Measurements from ENCODE around the gene SMTN.

The SMTN gene

GRCh38 chr22:31080848-31081649 lies at the start of gene SMTN:
Gene SMTN (plus strand): TSS chr22:31081318. CDS start chr22:31083259, 1,941 bp downstream.
- H3K27ac Mint-ChIP-seq: peak within 1 kb of the TSS; percentile 72
- no peaks in the 10 kb centered on the region for H3K9me3 Mint-ChIP-seq
- H3K4me1 Mint-ChIP-seq: peaks cover 54% of the 10 kb centered on the region
- H3K27me3 Mint-ChIP-seq: no peaks in the 10 kb centered on the region
- peak; percentile 83 for ATAC-seq
- peak within 1 kb of the TSS; percentile 88 for H3K4me3 Mint-ChIP-seq
- H3K36me3 Mint-ChIP-seq: no peaks in the 10 kb centered on the region

- no peaks in the 10 kb centered on the region for H3K36me3 Mint-ChIP-seq
- peaks cover 11% of the 10 kb centered on the region for H3K27me3 Mint-ChIP-seq
- no peaks in the 10 kb centered on the region for H3K9me3 Mint-ChIP-seq
- no peak overlapping the region for H3K27ac Mint-ChIP-seq
- H3K4me1 Mint-ChIP-seq: no peaks in the 10 kb centered on the region
- no peak overlapping the region for H3K4me3 Mint-ChIP-seq
- ATAC-seq: no peak
Measured at GRCh38 chr22:31036671-31037550, 44.2 kb upstream of the SMTN start.

- Mint-ChIP-seq H3K4me1 (no peaks in the 10 kb centered on the region), H3K4me3 (no peak overlapping the region), H3K27me3 (peaks cover 11% of the 10 kb centered on the region), H3K36me3 (no peaks in the 10 kb centered on the region), H3K27ac (no peak overlapping the region), H3K9me3 (no peaks in the 10 kb centered on the region)
- ATAC-seq: no peak
Measured at GRCh38 chr22:31038686-31039085, 42.4 kb upstream of the SMTN start.

GRCh38 chr22:31039393-31039792 lies 41.7 kb upstream of the SMTN start:
- Mint-ChIP-seq H3K4me1 (no peaks in the 10 kb centered on the region), H3K27ac (no peak overlapping the region), H3K9me3 (no peaks in the 10 kb centered on the region), H3K36me3 (no peaks in the 10 kb centered on the region), H3K4me3 (no peak overlapping the region), H3K27me3 (peaks cover 11% of the 10 kb centered on the region)
- ATAC-seq: no peak

GRCh38 chr22:31040542-31041398 lies 40.3 kb upstream of the SMTN start:
- H3K27me3 Mint-ChIP-seq: peaks cover 19% of the 10 kb centered on the region
- no peak overlapping the region for H3K27ac Mint-ChIP-seq
- ATAC-seq: no peak
- H3K4me3 Mint-ChIP-seq: no peak overlapping the region
- H3K4me1 Mint-ChIP-seq: no peaks in the 10 kb centered on the region
- H3K36me3 Mint-ChIP-seq: no peaks in the 10 kb centered on the region
- H3K9me3 Mint-ChIP-seq: no peaks in the 10 kb centered on the region

GRCh38 chr22:31044262-31044861 lies 36.8 kb upstream of the SMTN start:
- Mint-ChIP-seq H3K36me3 (no peaks in the 10 kb centered on the region), H3K9me3 (no peaks in the 10 kb centered on the region), H3K4me3 (no peak overlapping the region), H3K27me3 (peaks cover 13% of the 10 kb centered on the region), H3K27ac (no peak overlapping the region), H3K4me1 (no peaks in the 10 kb centered on the region)
- no peak for ATAC-seq

- ATAC-seq: no peak
- H3K4me3 Mint-ChIP-seq: no peak overlapping the region
- no peak overlapping the region for H3K27ac Mint-ChIP-seq
- H3K27me3 Mint-ChIP-seq: peaks cover 21% of the 10 kb centered on the region
- H3K4me1 Mint-ChIP-seq: no peaks in the 10 kb centered on the region
- H3K36me3 Mint-ChIP-seq: no peaks in the 10 kb centered on the region
- H3K9me3 Mint-ChIP-seq: no peaks in the 10 kb centered on the region
Measured at GRCh38 chr22:31045900-31046538, 35.1 kb upstream of the SMTN start.

- Mint-ChIP-seq H3K36me3 (no peaks in the 10 kb centered on the region), H3K9me3 (no peaks in the 10 kb centered on the region), H3K27me3 (peaks cover 21% of the 10 kb centered on the region), H3K4me1 (no peaks in the 10 kb centered on the region), H3K27ac (no peak overlapping the region), H3K4me3 (no peak overlapping the region)
- no peak for ATAC-seq
Measured at GRCh38 chr22:31046539-31047226, 34.4 kb upstream of the SMTN start.

- H3K4me1 Mint-ChIP-seq: no peaks in the 10 kb centered on the region
- H3K36me3 Mint-ChIP-seq: no peaks in the 10 kb centered on the region
- no peak overlapping the region for H3K4me3 Mint-ChIP-seq
- no peak overlapping the region for H3K27ac Mint-ChIP-seq
- no peak for ATAC-seq
- peaks cover 21% of the 10 kb centered on the region for H3K27me3 Mint-ChIP-seq
- no peaks in the 10 kb centered on the region for H3K9me3 Mint-ChIP-seq
Measured at GRCh38 chr22:31048570-31048969, 32.5 kb upstream of the SMTN start.

GRCh38 chr22:31049815-31050420 lies 31.2 kb upstream of the SMTN start:
- H3K9me3 Mint-ChIP-seq: no peaks in the 10 kb centered on the region
- ATAC-seq: no peak
- no peaks in the 10 kb centered on the region for H3K36me3 Mint-ChIP-seq
- no peak overlapping the region for H3K27ac Mint-ChIP-seq
- H3K4me1 Mint-ChIP-seq: no peaks in the 10 kb centered on the region
- peaks cover 21% of the 10 kb centered on the region for H3K27me3 Mint-ChIP-seq
- H3K4me3 Mint-ChIP-seq: no peak overlapping the region

GRCh38 chr22:31055117-31055634 lies 25.9 kb upstream of the SMTN start:
- Mint-ChIP-seq H3K36me3 (no peaks in the 10 kb centered on the region), H3K9me3 (no peaks in the 10 kb centered on the region), H3K4me3 (no peak overlapping the region), H3K4me1 (no peaks in the 10 kb centered on the region), H3K27ac (no peak overlapping the region), H3K27me3 (peaks cover 6% of the 10 kb centered on the region)
- ATAC-seq: no peak

GRCh38 chr22:31055635-31056159 lies 25.4 kb upstream of the SMTN start:
- Mint-ChIP-seq H3K36me3 (no peaks in the 10 kb centered on the region), H3K9me3 (no peaks in the 10 kb centered on the region), H3K4me3 (no peak overlapping the region), H3K27ac (no peak overlapping the region), H3K4me1 (no peaks in the 10 kb centered on the region), H3K27me3 (peaks cover 1% of the 10 kb centered on the region)
- no peak for ATAC-seq

- Mint-ChIP-seq H3K4me1 (no peaks in the 10 kb centered on the region), H3K27ac (no peak overlapping the region), H3K36me3 (no peaks in the 10 kb centered on the region), H3K9me3 (no peaks in the 10 kb centered on the region), H3K4me3 (no peak overlapping the region), H3K27me3 (no peaks in the 10 kb centered on the region)
- ATAC-seq: no peak
Measured at GRCh38 chr22:31056986-31057599, 24.0 kb upstream of the SMTN start.
